Activated CD4-positive, alpha-beta T cell treated with anti-CD3 and anti-CD28 coated beads for 48 hours (primary cell): ENCODE results near the gene SPAG8.

ENCODE experiments used
- DNase-seq: peaks from one replicate; pipeline ENCODE4 v3.0.0-alpha.2; 2020

SPAG8 gene

GRCh38 chr9:35806101-35806500 is 6.0 kb downstream of the SPAG8 start:
- no peak for DNase-seq

GRCh38 chr9:35801328-35802128 is 10.5 kb downstream of the SPAG8 start:
- no peak for DNase-seq

- no peak for DNase-seq
Measured at GRCh38 chr9:35800530-35800929, 11.5 kb downstream of the SPAG8 start.

- DNase-seq = peak; percentile 68
Measured at GRCh38 chr9:35798658-35799374, 13.2 kb downstream of the SPAG8 start.

- no peak for DNase-seq
Measured at GRCh38 chr9:35797311-35798109, 14.6 kb downstream of the SPAG8 start.

- no peak for DNase-seq
Measured at GRCh38 chr9:35795695-35796094, 16.4 kb downstream of the SPAG8 start.

GRCh38 chr9:35793461-35793860 is 18.6 kb downstream of the SPAG8 start:
- no peak for DNase-seq

GRCh38 chr9:35792826-35793225 is 19.2 kb downstream of the SPAG8 start:
- no peak for DNase-seq

GRCh38 chr9:35792024-35792813 is 19.8 kb downstream of the SPAG8 start:
- no peak for DNase-seq

- DNase-seq = no peak
Measured at GRCh38 chr9:35791297-35791921, 20.7 kb downstream of the SPAG8 start, which contains the start of gene NPR2. TSS of gene NPR2 (plus strand) at chr9:35791591. CDS start at chr9:35792409, 818 bp downstream.

- peak; percentile 59 for DNase-seq
Measured at GRCh38 chr9:35790385-35791296, 21.4 kb downstream of the SPAG8 start.

- DNase-seq = no peak
Measured at GRCh38 chr9:35790025-35790384, 22.1 kb downstream of the SPAG8 start.

- no peak for DNase-seq
Measured at GRCh38 chr9:35789541-35789940, 22.5 kb downstream of the SPAG8 start.

GRCh38 chr9:35783418-35783817 is 28.6 kb downstream of the SPAG8 start:
- DNase-seq = no peak

GRCh38 chr9:35781066-35781465 is 31.0 kb downstream of the SPAG8 start:
- no peak for DNase-seq

- DNase-seq = no peak
Measured at GRCh38 chr9:35778496-35778895, 33.6 kb downstream of the SPAG8 start.

GRCh38 chr9:35776018-35776417 is 36.0 kb downstream of the SPAG8 start:
- no peak for DNase-seq

GRCh38 chr9:35774907-35775635 is 37.0 kb downstream of the SPAG8 start:
- DNase-seq = no peak

GRCh38 chr9:35771943-35772342 is 40.1 kb downstream of the SPAG8 start:
- DNase-seq = no peak

- no peak for DNase-seq
Measured at GRCh38 chr9:35771534-35771933, 40.5 kb downstream of the SPAG8 start.
